GM23338 (cell line): ENCODE data around the gene VWC2. TPM values are rescaled to one million over a fixed set of nuclear protein-coding genes. Genes with fewer than 3 reads are reported as not detected.

Experiments used
- ATAC-seq: fragments of 200-7000 bp; cut with Tn5 transposase; 3 replicates; pipeline ENCODE4 v1.9.1; 2020
- DNase-seq: peaks from one replicate; pipeline ENCODE4 v3.0.0-alpha.2; 2015; ENCODE audit warnings: low spot score
- H2AFZ ChIP-seq: fragments of 200-600 bp; sonication (generic); 2 replicates; pipeline ENCODE4 v1.8.0; 2016; ENCODE audit warnings: antibody characterized with exemption, mild to moderate bottlenecking, moderate library complexity
- H3F3A ChIP-seq: fragments of 200-600 bp; sonication (generic); replicated peaks from 2 replicates; pipeline ENCODE4 v1.8.0; 2017; ENCODE audit warnings: antibody characterized with exemption, mixed run types, low read depth
- H3K27ac ChIP-seq: fragments of 200-600 bp; sonication (generic); 2 replicates; pipeline ENCODE4 v1.6.1; 2016; ENCODE audit warnings: low read depth
- H3K27me3 ChIP-seq: fragments of 200-600 bp; sonication (generic); 2 replicates; pipeline ENCODE4 v1.8.0; 2016; ENCODE audit warnings: mild to moderate bottlenecking, mixed run types, moderate library complexity; ENCODE audit not compliant: insufficient read depth
- H3K36me3 ChIP-seq: fragments of 200-600 bp; sonication (generic); 2 replicates; pipeline ENCODE4 v1.8.0; 2016; ENCODE audit warnings: mild to moderate bottlenecking; ENCODE audit not compliant: insufficient read depth
- H3K4me1 ChIP-seq: fragments of 200-600 bp; sonication (generic); 2 replicates; pipeline ENCODE4 v1.8.0; 2016; ENCODE audit warnings: mild to moderate bottlenecking, moderate library complexity; ENCODE audit not compliant: insufficient read depth
- H3K4me2 ChIP-seq: fragments of 200-600 bp; sonication (generic); 2 replicates; pipeline ENCODE4 v1.7.1; 2017; ENCODE audit warnings: mixed run types
- H3K4me3 ChIP-seq: fragments of 200-600 bp; sonication (generic); 2 replicates; pipeline ENCODE4 v1.6.1; 2016; ENCODE audit warnings: mixed run types
- H3K79me2 ChIP-seq: fragments of 200-600 bp; sonication (generic); replicated peaks from 2 replicates; pipeline ENCODE4 v1.8.0; 2017; ENCODE audit warnings: mild to moderate bottlenecking; ENCODE audit not compliant: insufficient read depth
- H3K9me2 ChIP-seq: fragments of 200-600 bp; sonication (generic); 2 replicates; pipeline ENCODE4 v1.8.0; 2017; ENCODE audit not compliant: insufficient read depth
- H4K20me1 ChIP-seq: fragments of 200-600 bp; sonication (generic); replicated peaks from 2 replicates; pipeline ENCODE4 v1.8.0; 2017; ENCODE audit warnings: mild to moderate bottlenecking; ENCODE audit not compliant: insufficient read depth
- H3K27ac Mint-ChIP-seq: 2 replicates; pipeline ENCODE4 v1.8.0; 2020; ENCODE audit warnings: inconsistent platforms, mild to moderate bottlenecking, moderate library complexity, mixed read lengths
- H3K27me3 Mint-ChIP-seq: 3 replicates; pipeline ENCODE4 v1.8.0; 2022; ENCODE audit warnings: low read depth, mild to moderate bottlenecking, moderate library complexity, mixed read lengths, inconsistent platforms; ENCODE audit not compliant: insufficient read depth, poor library complexity
- H3K36me3 Mint-ChIP-seq: 3 replicates; pipeline ENCODE4 v1.8.0; 2021; ENCODE audit warnings: low read depth, mild to moderate bottlenecking, inconsistent platforms, moderate library complexity, mixed read lengths
- H3K4me1 Mint-ChIP-seq: 3 replicates; pipeline ENCODE4 v1.8.0; 2020; ENCODE audit warnings: mild to moderate bottlenecking, inconsistent platforms, mixed read lengths
- H3K4me3 Mint-ChIP-seq: 3 replicates; pipeline ENCODE4 v1.8.0; 2021; ENCODE audit warnings: moderate library complexity, mild to moderate bottlenecking, inconsistent platforms, mixed read lengths
- H3K9me3 Mint-ChIP-seq: 3 replicates; pipeline ENCODE4 v1.8.0; 2020; ENCODE audit warnings: moderate library complexity, mild to moderate bottlenecking, inconsistent platforms, mixed read lengths
- CREB1 ChIP-seq: fragments of 250-450 bp; sonication (Bioruptor Pico); IDR thresholded peaks from 2 replicates; pipeline ENCODE4 v1.5.0; 2020; ENCODE audit warnings: low read depth, mild to moderate bottlenecking, moderate library complexity
- ETS1 ChIP-seq: IDR thresholded peaks from 2 replicates; pipeline ENCODE4 v1.6.1; 2016; ENCODE audit warnings: antibody characterized with exemption
- EZH2 ChIP-seq: fragments of 200-600 bp; sonication (generic); IDR thresholded peaks from one replicate; pipeline ENCODE4 v1.8.0; 2017; ENCODE audit warnings: antibody characterized with exemption, mild to moderate bottlenecking, low read depth; ENCODE audit not compliant: unreplicated experiment
- EZH2phosphoT487 ChIP-seq: fragments of 200-600 bp; sonication (generic); IDR thresholded peaks from one replicate; pipeline ENCODE4 v1.8.1; 2018; ENCODE audit warnings: antibody characterized with exemption; ENCODE audit not compliant: unreplicated experiment
- NANOG ChIP-seq: IDR thresholded peaks from 2 replicates; pipeline ENCODE4 v1.6.1; 2016; ENCODE audit warnings: antibody characterized with exemption, borderline replicate concordance
- POLR2AphosphoS5 ChIP-seq: IDR thresholded peaks from 2 replicates; pipeline ENCODE4 v1.6.1; 2016; ENCODE audit warnings: antibody characterized with exemption, low read depth
- ZNF114 ChIP-seq: fragments of 250-450 bp; sonication (Bioruptor Pico); IDR thresholded peaks from 2 replicates; pipeline ENCODE4 v1.5.0; 2020; ENCODE audit warnings: mild to moderate bottlenecking, moderate library complexity
- ZNF331 ChIP-seq: fragments of 250-450 bp; sonication (Bioruptor Pico); IDR thresholded peaks from 2 replicates; pipeline ENCODE4 v1.5.0; 2020; ENCODE audit warnings: low read depth, mild to moderate bottlenecking, moderate library complexity
- polyA plus RNA-seq: library from polyadenylated mRNA; unstranded; fragments of >200 nt; fragmentation: Nextera tagmentation; extraction: Ambion mirVana; gene quantifications from 2 replicates; pipeline ENCODE4 v1.2.1, GENCODE V29; 2016
- total RNA-seq: library from RNA; depleted of rRNA; stranded (reverse); fragments of >200 nt; shearing (Covaris generic); gene quantifications from 2 replicates; pipeline ENCODE4 v1.2.3, GENCODE V29; 2014
- TF ChIP-seq, protein P1 (sequence below): fragments of 250-450 bp; sonication (Bioruptor Pico); IDR thresholded peaks from 2 replicates; pipeline ENCODE4 v1.5.0; 2020; ENCODE audit warnings: mild to moderate bottlenecking, moderate library complexity

Gene VWC2
- total and polyA plus RNA-seq, 2 experiments from 2014 or later = 0.15 to 0.45 TPM

DNA sequence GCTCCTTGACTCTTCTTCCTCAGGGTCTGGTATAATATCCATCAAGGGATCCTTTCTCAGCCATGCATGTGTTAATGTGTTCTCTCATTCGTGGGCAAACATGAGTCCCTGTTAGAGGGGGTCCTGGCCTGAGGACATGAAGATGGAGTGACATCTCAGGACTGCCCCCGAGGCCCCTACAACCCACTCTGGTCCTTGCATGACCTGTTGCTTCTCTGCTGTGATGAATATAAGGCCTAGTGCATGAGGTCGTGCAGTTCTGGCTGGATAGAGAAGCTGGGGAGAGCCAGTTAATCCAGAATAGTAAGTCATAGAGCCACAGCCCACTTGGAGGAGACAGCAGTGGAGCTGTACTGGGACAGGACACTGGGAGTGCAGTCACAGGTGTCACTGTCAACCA, 4.6 kb upstream of the VWC2 start:
- no peak overlapping the region for H2AFZ ChIP-seq
- Mint-ChIP-seq H3K27ac (no peak overlapping the region), H3K27me3 (peaks cover 24% of the 10 kb centered on the region), H3K4me3 (no peak overlapping the region), H3K4me1 (peaks cover 27% of the 10 kb centered on the region), H3K9me3 (peaks cover 2% of the 10 kb centered on the region; the same call in 1 of the 3 replicates), H3K36me3 (peaks cover 5% of the 10 kb centered on the region; the same call in 1 of the 3 replicates)
- 0 out of 2 replicates have a peak, but pooled peaks cover 5% of the 10 kb centered on the region for H3K9me2 ChIP-seq
- H3F3A ChIP-seq = no peaks in the 10 kb centered on the region; the same call in 1 of the 2 replicates
- H4K20me1 ChIP-seq = no peaks in the 10 kb centered on the region
- no peak overlapping the region for H3K27ac ChIP-seq
- no peak overlapping the region for H3K4me2 ChIP-seq
- TF ChIP-seq EZH2phosphoT487 = no peak
- TF ChIP-seq POLR2AphosphoS5 = no peak
- no peak for TF ChIP-seq NANOG
- no peak for TF ChIP-seq EZH2
- TF ChIP-seq CREB1 (CRISPR knock-in tag) = no peak
- no peak for TF ChIP-seq ETS1
- H3K79me2 ChIP-seq = no peaks in the 10 kb centered on the region
- DNase-seq (no peak), ATAC-seq (no peak)
- H3K4me1 ChIP-seq = peaks cover 7% of the 10 kb centered on the region
- no peak overlapping the region for H3K4me3 ChIP-seq
- H3K36me3 ChIP-seq = no peaks in the 10 kb centered on the region
- peaks cover 40% of the 10 kb centered on the region for H3K27me3 ChIP-seq

DNA sequence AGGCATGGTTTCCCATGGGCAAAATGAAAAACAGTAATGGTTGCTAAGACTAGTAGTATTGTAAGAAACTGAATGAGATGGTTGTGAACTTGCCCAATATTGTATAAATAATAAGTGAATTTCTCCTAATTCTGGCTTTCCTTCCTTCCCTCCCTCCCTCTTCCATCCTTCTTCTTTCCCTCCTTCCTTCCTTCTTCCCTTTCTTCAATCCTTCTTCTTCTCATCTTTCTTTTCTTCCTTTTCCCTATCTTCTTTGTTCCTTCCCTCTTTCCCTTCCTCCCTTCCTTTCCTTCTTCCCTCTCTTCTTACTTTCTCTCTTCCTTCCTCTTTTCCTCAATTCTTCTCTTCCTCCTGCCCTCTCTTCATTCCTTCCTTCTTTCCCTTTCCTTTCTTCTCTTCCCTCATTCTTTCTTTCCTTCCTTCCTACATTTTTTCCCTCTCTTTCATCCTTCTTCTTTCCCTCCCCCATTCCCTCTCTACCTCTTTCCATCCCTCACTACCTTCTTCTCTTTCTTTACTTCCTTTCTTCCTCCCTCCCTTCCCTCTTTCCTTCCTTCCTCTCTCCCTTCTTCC, 4.1 kb upstream of the VWC2 start:
- H3K79me2 ChIP-seq = no peaks in the 10 kb centered on the region
- peaks cover 46% of the 10 kb centered on the region for H3K27me3 ChIP-seq
- Mint-ChIP-seq H3K36me3 (peaks cover 5% of the 10 kb centered on the region; the same call in 1 of the 3 replicates), H3K27me3 (peaks cover 28% of the 10 kb centered on the region), H3K9me3 (peaks cover 2% of the 10 kb centered on the region; the same call in 1 of the 3 replicates), H3K27ac (no peak overlapping the region), H3K4me3 (no peak overlapping the region), H3K4me1 (peaks cover 25% of the 10 kb centered on the region)
- H3K27ac ChIP-seq = no peak overlapping the region
- no peak for DNase-seq
- H3K4me3 ChIP-seq = no peak overlapping the region
- no peaks in the 10 kb centered on the region; the same call in 1 of the 2 replicates for H3F3A ChIP-seq
- peaks cover 7% of the 10 kb centered on the region for H3K4me1 ChIP-seq
- no peak for ATAC-seq
- TF ChIP-seq EZH2 (no peak), ZNF114 (CRISPR knock-in tag) (no peak), POLR2AphosphoS5 (no peak), ZNF331 (CRISPR knock-in tag) (no peak)
- no peaks in the 10 kb centered on the region for H4K20me1 ChIP-seq
- H2AFZ ChIP-seq = no peak overlapping the region
- no peak overlapping the region for H3K4me2 ChIP-seq
- no peaks in the 10 kb centered on the region for H3K36me3 ChIP-seq
- 0 out of 2 replicates have a peak, but pooled peaks cover 5% of the 10 kb centered on the region for H3K9me2 ChIP-seq

DNA sequence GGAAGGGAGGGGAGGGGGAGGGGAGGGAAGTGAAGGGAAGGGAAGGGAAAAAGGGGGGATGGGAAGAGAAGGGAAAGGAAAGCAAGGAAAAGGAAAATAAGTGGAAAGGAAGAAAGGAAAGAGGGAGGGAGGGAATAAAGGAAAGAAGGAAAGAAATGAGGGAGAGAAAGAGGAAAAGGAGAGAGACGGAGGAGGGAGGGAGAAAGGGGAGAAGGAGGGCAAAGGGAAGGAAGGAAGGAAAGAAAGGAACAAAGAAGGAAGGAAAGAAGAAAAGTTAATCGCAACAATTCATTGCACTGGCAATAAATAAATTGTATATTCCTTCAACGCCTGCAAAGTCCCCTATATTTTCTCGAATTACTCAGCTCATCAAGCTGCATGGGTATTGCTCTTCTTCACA, 2.6 kb upstream of the VWC2 start:
- H3K27me3 Mint-ChIP-seq = peaks cover 40% of the 10 kb centered on the region
- peaks cover 7% of the 10 kb centered on the region for H3K4me1 ChIP-seq
- H3K79me2 ChIP-seq = no peaks in the 10 kb centered on the region
- H3K27ac Mint-ChIP-seq = no peak overlapping the region
- H3K4me3 ChIP-seq = no peak overlapping the region
- no peak overlapping the region for H3K4me2 ChIP-seq
- no peak for ATAC-seq
- no peaks in the 10 kb centered on the region; the same call in 1 of the 2 replicates for H3F3A ChIP-seq
- H2AFZ ChIP-seq = no peak overlapping the region
- H3K9me2 ChIP-seq = 0 out of 2 replicates have a peak, but pooled peaks cover 2% of the 10 kb centered on the region
- H3K27me3 ChIP-seq = peaks cover 60% of the 10 kb centered on the region
- H3K36me3 Mint-ChIP-seq = peaks cover 5% of the 10 kb centered on the region; the same call in 1 of the 3 replicates
- no peaks in the 10 kb centered on the region for H4K20me1 ChIP-seq
- H3K4me1 Mint-ChIP-seq = peaks cover 18% of the 10 kb centered on the region
- no peak overlapping the region for H3K27ac ChIP-seq
- H3K36me3 ChIP-seq = no peaks in the 10 kb centered on the region
- no peak for DNase-seq
- H3K9me3 Mint-ChIP-seq = peaks cover 2% of the 10 kb centered on the region; the same call in 1 of the 3 replicates
- H3K4me3 Mint-ChIP-seq = no peak overlapping the region
- no peak for TF ChIP-seq EZH2phosphoT487
- TF ChIP-seq, protein P1, sequence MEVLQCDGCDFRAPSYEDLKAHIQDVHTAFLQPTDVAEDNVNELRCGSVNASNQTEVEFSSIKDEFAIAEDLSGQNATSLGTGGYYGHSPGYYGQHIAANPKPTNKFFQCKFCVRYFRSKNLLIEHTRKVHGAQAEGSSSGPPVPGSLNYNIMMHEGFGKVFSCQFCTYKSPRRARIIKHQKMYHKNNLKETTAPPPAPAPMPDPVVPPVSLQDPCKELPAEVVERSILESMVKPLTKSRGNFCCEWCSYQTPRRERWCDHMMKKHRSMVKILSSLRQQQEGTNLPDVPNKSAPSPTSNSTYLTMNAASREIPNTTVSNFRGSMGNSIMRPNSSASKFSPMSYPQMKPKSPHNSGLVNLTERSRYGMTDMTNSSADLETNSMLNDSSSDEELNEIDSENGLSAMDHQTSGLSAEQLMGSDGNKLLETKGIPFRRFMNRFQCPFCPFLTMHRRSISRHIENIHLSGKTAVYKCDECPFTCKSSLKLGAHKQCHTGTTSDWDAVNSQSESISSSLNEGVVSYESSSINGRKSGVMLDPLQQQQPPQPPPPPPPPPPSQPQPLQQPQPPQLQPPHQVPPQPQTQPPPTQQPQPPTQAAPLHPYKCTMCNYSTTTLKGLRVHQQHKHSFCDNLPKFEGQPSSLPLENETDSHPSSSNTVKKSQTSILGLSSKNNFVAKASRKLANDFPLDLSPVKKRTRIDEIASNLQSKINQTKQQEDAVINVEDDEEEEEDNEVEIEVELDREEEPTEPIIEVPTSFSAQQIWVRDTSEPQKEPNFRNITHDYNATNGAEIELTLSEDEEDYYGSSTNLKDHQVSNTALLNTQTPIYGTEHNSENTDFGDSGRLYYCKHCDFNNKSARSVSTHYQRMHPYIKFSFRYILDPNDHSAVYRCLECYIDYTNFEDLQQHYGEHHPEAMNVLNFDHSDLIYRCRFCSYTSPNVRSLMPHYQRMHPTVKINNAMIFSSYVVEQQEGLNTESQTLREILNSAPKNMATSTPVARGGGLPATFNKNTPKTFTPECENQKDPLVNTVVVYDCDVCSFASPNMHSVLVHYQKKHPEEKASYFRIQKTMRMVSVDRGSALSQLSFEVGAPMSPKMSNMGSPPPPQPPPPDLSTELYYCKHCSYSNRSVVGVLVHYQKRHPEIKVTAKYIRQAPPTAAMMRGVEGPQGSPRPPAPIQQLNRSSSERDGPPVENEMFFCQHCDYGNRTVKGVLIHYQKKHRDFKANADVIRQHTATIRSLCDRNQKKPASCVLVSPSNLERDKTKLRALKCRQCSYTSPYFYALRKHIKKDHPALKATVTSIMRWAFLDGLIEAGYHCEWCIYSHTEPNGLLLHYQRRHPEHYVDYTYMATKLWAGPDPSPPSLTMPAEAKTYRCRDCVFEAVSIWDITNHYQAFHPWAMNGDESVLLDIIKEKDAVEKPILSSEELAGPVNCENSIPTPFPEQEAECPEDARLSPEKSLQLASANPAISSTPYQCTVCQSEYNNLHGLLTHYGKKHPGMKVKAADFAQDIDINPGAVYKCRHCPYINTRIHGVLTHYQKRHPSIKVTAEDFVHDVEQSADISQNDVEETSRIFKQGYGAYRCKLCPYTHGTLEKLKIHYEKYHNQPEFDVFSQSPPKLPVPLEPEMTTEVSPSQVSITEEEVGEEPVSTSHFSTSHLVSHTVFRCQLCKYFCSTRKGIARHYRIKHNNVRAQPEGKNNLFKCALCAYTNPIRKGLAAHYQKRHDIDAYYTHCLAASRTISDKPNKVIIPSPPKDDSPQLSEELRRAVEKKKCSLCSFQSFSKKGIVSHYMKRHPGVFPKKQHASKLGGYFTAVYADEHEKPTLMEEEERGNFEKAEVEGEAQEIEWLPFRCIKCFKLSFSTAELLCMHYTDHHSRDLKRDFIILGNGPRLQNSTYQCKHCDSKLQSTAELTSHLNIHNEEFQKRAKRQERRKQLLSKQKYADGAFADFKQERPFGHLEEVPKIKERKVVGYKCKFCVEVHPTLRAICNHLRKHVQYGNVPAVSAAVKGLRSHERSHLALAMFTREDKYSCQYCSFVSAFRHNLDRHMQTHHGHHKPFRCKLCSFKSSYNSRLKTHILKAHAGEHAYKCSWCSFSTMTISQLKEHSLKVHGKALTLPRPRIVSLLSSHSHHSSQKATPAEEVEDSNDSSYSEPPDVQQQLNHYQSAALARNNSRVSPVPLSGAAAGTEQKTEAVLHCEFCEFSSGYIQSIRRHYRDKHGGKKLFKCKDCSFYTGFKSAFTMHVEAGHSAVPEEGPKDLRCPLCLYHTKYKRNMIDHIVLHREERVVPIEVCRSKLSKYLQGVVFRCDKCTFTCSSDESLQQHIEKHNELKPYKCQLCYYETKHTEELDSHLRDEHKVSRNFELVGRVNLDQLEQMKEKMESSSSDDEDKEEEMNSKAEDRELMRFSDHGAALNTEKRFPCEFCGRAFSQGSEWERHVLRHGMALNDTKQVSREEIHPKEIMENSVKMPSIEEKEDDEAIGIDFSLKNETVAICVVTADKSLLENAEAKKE = no peak
